ENCODE measurements around the gene FAM131A.

FAM131A gene

GRCh38 chr3:184388936-184389230 lies 51.5 kb downstream of the FAM131A start:
- no peak for DNase-seq (ENCODE audit: extremely low read depth in 1 of 2, low read depth in 1 of 2)

GRCh38 chr3:184389384-184389783 lies 52.0 kb downstream of the FAM131A start:
- DNase-seq (ENCODE audit: extremely low read depth in 1 of 2, low read depth in 1 of 2) = no peak

- no peak for DNase-seq (ENCODE audit: extremely low read depth in 1 of 2, low read depth in 1 of 2)
Measured at GRCh38 chr3:184389935-184390528, 52.6 kb downstream of the FAM131A start.

- no peak for DNase-seq (ENCODE audit: extremely low read depth in 1 of 2, low read depth in 1 of 2)
Measured at GRCh38 chr3:184391266-184391665, 53.9 kb downstream of the FAM131A start.

- DNase-seq (ENCODE audit: extremely low read depth in 1 of 2, low read depth in 1 of 2) = no peak
Measured at GRCh38 chr3:184395320-184395660, 57.9 kb downstream of the FAM131A start.
